Mucosa of descending colon (tissue), 3 donors: ENCODE results near the gene EHBP1. TPM values are rescaled to one million over a fixed set of nuclear protein-coding genes. Genes with fewer than 3 reads are reported as not detected.
A peak's percentile ranks its signal among the peaks of the same experiment; 100 is the strongest.

Experiments
- ATAC-seq: fragments of 200-7000 bp; cut with Tn5 transposase; one replicate; pipeline ENCODE4 v1.9.1; 2020; ENCODE audit warnings: mild to moderate bottlenecking, moderate library complexity
- DNase-seq, 3 donors: peaks; one replicate each; pipeline ENCODE4 v3.0.0-alpha.2; 2020
- H3K36me3 ChIP-seq: fragments of 200-600 bp; one replicate; pipeline ENCODE4 v1.8.0; 2021; ENCODE audit warnings: low read depth, mild to moderate bottlenecking
- H3K4me1 ChIP-seq: fragments of 200-600 bp; one replicate; pipeline ENCODE4 v1.8.0; 2021; ENCODE audit warnings: low read depth, mild to moderate bottlenecking
- H3K4me3 ChIP-seq: fragments of 200-600 bp; one replicate; pipeline ENCODE4 v1.8.0; 2021; ENCODE audit warnings: mild to moderate bottlenecking
- H3K9me3 ChIP-seq: fragments of 200-600 bp; one replicate; pipeline ENCODE4 v1.8.0; 2021; ENCODE audit warnings: mild to moderate bottlenecking
- CTCF ChIP-seq: fragments of 200-600 bp; IDR thresholded peaks from one replicate; pipeline ENCODE4 v1.8.0; 2022; ENCODE audit warnings: antibody characterized with exemption, mild to moderate bottlenecking
- intact Hi-C, 2 donors: fragments of 100-400 bp; cut with DNase I in 1 of 2; cut with micrococcal nuclease in 1 of 2; formaldehyde crosslinking; loops; one replicate each; pipeline versions ENCODE4 v1.11.0 to v1.11.1; 2022; cut with DNase I, micrococcal nuclease
- total RNA-seq, 3 donors: library from RNA; stranded (reverse); fragmentation: NEBNext Ultra II Directional in 2 of 3; extraction: Animal tissue kit (Norgen Biotek cat#: 25700) in 2 of 3; gene quantifications; one replicate each; pipeline versions ENCODE4 v1.2.1 to v1.2.4, GENCODE V29; 2021 to 2023
- donor health status: DM: no; HTN: no; CAD: no; lungs with moderate emphysema.
- donor health status: DM: no; HTN: no; CAD: no.
- donor health status: DM: no; HTN: yes; CAD: no.

The EHBP1 gene
- total RNA-seq, 3 donors from 2014 or later: 26.9 to 136 (median 28.2) TPM

- H3K9me3 ChIP-seq: no peaks in the 10 kb centered on the region
- ATAC-seq (peak; percentile 70), DNase-seq (peak; percentile 61 to 73 (median 63))
- no peak overlapping the region for H3K4me3 ChIP-seq
- H3K4me1 ChIP-seq: peaks cover 42% of the 10 kb centered on the region
- intact Hi-C loops: no loop called here
- no peak for TF ChIP-seq CTCF
- H3K36me3 ChIP-seq: no peaks in the 10 kb centered on the region
Measured at GRCh38 chr2:63056107-63057050, 350.9 kb downstream of the EHBP1 start.

GRCh38 chr2:63057249-63058143, 352.0 kb downstream of the EHBP1 start:
- TF ChIP-seq CTCF: no peak
- Histone ChIP-seq H3K4me1 (peaks cover 42% of the 10 kb centered on the region), H3K9me3 (no peaks in the 10 kb centered on the region), H3K36me3 (no peaks in the 10 kb centered on the region), H3K4me3 (no peak overlapping the region)
- ATAC-seq: no peak
- DNase-seq: peak in 1 of 3 donors; percentile 23
- intact Hi-C loops: no loop called here

- DNase-seq (peak in 2 of 3 donors; percentile 6 to 25), ATAC-seq (no peak)
- Histone ChIP-seq H3K36me3 (no peaks in the 10 kb centered on the region), H3K9me3 (no peaks in the 10 kb centered on the region), H3K4me1 (peaks cover 42% of the 10 kb centered on the region), H3K4me3 (no peak overlapping the region)
- no peak for TF ChIP-seq CTCF
- intact Hi-C loops: no loop called here
Measured at GRCh38 chr2:63058144-63058920, 352.8 kb downstream of the EHBP1 start.

- no peak overlapping the region for H3K4me3 ChIP-seq
- intact Hi-C loops: no loop called here
- H3K9me3 ChIP-seq: no peaks in the 10 kb centered on the region
- ATAC-seq (peak; percentile 32), DNase-seq (peak in 2 of 3 donors; percentile 8 to 44)
- no peak for TF ChIP-seq CTCF
- no peaks in the 10 kb centered on the region for H3K36me3 ChIP-seq
- H3K4me1 ChIP-seq: peaks cover 36% of the 10 kb centered on the region
Measured at GRCh38 chr2:63058921-63059792, 353.6 kb downstream of the EHBP1 start.
